OCI-LY3 (cell line): ENCODE results near the gene FCHSD1.

Experiments used
- CTCF ChIP-seq: fragments of 200-600, 300-600 bp; sonication (generic); IDR thresholded peaks from 2 replicates; pipeline ENCODE4 v1.5.1; 2014; ENCODE audit warnings: antibody characterized with exemption, low read length, low read depth
- EZH2phosphoT487 ChIP-seq: fragments of 200-600 bp; shearing (Covaris generic); IDR thresholded peaks from 2 replicates; pipeline ENCODE4 v1.6.1; 2018; ENCODE audit warnings: antibody characterized with exemption, mixed run types, low read depth

- TF ChIP-seq CTCF: no peak
- no peak for TF ChIP-seq EZH2phosphoT487
These were observed 47.1 kb downstream of the FCHSD1 start for GRCh38 chr5:141603923-141604717.
